HG03060 (cell line): ENCODE results near the gene MFRP.

ENCODE experiments used
- ATAC-seq: cut with Tn5 transposase; IDR thresholded peaks from one replicate; pipeline ENCODE4 v1.9.1; 2021; ENCODE audit warnings: low read depth, moderate number of reproducible peaks; ENCODE audit not compliant: unreplicated experiment

MFRP gene

DNA sequence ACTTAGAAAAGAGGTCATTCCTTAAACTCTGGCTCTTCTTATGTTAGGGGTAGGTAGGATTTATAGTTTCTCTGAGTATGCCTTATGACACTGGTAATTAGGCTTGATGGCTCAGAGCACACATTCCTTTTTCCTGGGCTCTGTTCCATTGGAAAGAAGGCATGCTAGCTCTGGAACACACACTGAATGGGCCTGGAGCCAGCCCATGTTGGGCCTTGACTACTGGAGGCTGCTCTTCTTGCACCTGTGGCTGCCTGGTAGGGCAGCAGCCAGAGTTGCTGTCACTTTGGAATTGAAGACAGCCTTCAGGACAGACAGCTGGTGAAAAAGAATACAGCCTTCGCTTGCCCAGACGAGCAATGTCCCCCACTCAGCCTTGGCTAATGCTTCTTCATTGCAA, 47.8 kb downstream of the MFRP start:
- no peak for ATAC-seq

DNA sequence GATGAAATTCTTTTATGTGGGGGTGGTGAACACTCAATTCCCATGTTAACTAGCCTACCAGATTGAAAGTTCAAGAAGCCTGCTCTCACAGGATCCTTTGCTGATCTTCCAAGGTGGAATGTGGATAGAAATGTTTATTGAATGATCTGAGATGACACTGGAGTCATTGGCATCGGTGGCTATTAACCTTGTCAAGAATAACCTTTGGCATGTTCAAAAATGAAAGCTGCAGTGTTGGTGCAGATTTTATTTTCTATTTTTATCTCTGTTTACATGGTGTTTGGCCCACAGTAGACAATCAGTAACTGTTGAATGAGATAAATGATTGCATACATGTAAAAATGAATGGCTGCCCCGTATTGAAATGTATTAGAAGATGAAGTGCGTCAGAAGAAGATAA, 48.6 kb downstream of the MFRP start:
- no peak for ATAC-seq

DNA sequence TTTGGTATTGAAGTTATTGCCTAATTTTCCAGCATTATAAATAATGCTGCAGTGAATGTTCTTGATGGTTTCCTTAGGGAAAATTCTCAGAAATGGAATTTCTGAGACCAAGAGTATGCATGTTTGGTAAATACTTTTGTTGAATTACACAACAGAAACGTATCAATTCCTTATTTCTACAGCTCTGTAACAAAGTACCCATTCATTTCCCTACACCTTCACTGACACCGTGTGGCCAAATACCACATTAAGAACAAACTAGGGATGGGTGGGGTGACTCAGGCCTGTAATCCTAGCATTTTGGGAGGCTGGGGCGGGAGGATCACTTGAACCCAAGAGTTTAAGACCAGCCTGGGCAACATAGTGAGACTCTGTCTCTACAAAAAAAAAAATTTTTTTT, 51.3 kb downstream of the MFRP start:
- ATAC-seq, result no peak

DNA sequence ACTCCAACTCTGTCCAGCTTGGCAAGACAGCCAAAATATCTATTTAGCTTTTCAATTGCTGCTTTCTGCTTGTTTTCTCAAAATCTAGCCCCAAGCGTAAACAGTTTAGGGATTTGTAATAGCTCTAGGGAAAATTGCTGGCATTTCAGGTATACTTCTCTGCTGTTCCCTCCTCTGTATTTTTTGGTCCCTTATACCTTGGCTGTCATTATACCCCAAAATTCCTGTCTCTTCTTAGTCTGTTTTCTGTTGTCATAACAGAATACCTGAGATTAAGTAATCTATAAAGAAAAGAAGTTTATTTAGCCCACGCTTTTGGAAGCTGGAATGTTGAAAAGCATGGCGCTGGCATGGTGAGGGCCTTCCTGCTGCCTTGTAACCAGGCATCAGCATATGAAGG, 53.0 kb downstream of the MFRP start:
- ATAC-seq, result no peak

DNA sequence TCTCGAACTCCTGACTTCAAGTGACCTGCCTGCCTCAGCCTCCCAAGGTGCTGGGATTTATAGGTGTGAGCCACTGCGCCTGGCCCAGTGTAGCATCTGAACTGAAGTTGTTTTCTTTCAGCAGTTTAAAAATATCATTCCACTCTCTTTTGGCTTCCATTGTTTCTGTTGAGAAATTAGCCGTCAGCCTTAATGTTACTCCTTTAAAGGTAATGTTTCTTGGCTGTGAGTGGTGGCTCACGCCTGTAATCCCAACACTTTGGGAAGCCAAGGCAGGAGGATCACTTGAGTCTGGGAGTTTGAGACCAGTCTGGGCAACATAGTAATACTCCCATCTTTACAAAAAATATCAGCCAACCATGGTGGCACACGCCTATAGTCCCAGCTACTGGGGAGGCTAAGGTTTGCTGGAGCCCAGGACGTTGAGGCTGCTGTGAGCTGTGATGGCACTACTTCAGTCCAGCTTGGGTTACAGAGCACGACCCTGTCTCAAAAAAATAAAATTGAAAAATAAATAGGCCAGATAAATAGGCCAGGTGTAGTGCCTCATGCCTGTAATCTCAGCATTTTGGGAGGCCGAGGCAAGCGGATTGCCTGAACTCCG, 55.5 kb downstream of the MFRP start:
- no peak for ATAC-seq
